Measurements from ENCODE around the gene AKR1E2.

AKR1E2 gene

DNA sequence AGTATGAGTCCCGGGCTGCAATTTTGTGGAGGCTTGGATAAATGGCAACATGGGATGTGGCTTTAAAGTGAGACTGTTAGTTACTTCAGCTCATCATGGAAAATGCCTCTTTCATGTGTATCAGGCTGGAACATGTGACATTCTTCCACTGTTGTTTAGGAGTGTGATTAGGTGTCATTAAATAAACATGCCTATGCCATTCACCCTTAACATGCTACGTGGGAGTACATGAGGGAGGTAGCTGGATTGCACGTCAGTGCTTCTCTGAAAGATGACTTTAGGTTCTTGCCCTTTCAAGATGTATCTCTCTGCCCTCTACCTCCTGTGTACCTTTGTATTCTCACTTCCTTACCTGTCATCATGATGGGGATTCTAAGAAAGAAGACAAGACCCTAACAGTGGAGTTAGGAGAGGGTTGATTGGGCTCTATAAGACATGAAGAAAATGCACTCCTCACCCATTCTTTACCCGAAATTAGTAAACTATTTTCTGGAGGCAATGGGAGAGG lies 8.9 kb downstream of the AKR1E2 start:
- TF ChIP-seq, protein P1, sequence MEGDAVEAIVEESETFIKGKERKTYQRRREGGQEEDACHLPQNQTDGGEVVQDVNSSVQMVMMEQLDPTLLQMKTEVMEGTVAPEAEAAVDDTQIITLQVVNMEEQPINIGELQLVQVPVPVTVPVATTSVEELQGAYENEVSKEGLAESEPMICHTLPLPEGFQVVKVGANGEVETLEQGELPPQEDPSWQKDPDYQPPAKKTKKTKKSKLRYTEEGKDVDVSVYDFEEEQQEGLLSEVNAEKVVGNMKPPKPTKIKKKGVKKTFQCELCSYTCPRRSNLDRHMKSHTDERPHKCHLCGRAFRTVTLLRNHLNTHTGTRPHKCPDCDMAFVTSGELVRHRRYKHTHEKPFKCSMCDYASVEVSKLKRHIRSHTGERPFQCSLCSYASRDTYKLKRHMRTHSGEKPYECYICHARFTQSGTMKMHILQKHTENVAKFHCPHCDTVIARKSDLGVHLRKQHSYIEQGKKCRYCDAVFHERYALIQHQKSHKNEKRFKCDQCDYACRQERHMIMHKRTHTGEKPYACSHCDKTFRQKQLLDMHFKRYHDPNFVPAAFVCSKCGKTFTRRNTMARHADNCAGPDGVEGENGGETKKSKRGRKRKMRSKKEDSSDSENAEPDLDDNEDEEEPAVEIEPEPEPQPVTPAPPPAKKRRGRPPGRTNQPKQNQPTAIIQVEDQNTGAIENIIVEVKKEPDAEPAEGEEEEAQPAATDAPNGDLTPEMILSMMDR (conservative IDR thresholded peaks at IDR 0.05): no peak
- no peak overlapping the region; the same call in 1 of the 2 replicates for H3K27ac ChIP-seq

DNA sequence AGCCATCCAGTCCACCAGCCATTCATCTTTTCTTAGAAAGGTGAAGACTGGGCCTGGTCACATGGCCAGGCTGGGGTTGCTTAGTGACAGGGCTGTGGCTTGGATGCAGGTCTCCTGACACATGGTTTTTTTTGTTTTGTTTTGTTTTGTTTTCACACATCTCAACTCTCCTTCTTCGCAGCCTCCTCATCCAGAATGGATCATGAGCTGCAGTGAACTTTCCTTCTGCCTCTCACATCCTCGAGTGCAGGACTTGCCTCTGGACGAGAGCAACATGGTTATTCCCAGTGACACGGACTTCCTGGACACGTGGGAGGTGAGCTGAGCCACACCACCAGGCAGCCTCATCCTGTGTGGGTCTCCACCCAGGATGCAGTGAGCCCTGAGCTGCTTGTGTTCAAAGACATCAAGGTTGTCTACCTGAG lies 9.5 kb downstream of the AKR1E2 start:
- H3K27ac ChIP-seq: peak overlapping the region; percentile 22
- TF ChIP-seq, protein P1 (conservative IDR thresholded peaks at IDR 0.05): no peak

DNA sequence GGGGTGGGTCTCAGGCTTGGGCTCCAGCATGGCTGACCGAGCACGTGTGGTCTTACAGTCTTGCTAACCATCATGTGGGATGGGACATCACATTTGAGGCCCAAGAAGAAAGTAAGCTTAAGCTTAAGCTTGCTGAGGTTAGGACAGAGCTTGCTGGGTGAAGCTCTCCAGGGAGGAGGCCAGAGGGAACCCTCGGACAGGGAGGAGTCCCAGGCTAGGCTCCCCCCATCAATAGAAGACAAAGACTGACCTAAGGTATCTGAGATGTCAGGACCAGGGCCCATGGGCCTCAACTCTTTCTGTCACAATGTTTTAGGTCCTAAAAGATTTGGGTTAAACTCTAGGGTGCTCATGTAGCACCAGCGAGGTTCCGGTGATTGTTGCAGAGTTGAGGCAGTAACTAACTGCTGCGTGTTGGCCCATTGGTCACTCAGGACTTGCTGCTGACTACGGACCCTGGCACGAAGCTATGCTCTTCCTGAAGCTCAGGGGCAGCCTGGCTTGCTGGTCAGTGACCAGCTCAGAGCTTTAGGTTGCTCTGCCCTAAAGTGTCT lies 10.5 kb downstream of the AKR1E2 start:
- H3K27ac ChIP-seq: no peak overlapping the region; the same call in 1 of the 2 replicates
- TF ChIP-seq, protein P1 (conservative IDR thresholded peaks at IDR 0.05): no peak

DNA sequence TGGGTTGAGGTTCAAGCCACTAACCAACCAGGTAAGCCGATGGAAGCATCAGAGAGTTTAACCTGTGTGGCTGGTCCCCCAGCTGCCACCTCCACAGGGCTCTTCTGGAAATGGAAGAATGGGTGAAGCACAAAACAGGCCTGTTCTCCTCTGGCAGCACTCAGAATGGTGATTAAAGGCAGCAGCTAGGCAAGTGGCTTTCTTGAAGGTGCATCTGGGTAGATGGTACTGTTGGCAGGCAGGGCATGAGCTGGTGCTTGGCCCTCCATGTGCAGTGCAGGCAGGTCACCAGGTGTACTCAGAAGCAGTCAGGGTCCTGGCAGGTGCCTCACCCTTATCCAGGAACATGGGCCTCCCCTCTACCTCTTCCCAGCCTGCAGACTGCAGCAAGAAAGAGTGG lies 11.5 kb downstream of the AKR1E2 start:
- TF ChIP-seq, protein P1 (conservative IDR thresholded peaks at IDR 0.05): no peak
- H3K27ac ChIP-seq: no peak overlapping the region

DNA sequence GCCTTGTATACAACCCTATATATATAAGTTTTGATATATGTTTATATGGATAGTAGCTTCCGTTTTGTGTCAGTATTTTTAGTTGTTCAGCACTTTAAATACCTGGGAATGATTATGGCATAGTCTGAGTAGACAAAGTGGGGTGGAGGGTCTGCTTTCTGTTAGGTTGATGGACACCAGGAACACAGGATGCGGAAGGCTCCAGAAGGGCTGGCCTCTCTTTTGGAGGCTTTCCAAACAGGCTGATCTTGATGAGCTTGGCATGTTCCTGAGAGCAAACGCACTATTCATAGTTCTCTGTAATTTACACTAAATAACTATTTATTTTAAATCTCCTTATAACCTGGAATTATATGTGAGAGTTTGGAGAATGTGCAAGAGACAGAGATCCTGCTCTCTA lies 12.7 kb downstream of the AKR1E2 start:
- TF ChIP-seq, protein P1 (conservative IDR thresholded peaks at IDR 0.05): no peak
- no peak overlapping the region for H3K27ac ChIP-seq

DNA sequence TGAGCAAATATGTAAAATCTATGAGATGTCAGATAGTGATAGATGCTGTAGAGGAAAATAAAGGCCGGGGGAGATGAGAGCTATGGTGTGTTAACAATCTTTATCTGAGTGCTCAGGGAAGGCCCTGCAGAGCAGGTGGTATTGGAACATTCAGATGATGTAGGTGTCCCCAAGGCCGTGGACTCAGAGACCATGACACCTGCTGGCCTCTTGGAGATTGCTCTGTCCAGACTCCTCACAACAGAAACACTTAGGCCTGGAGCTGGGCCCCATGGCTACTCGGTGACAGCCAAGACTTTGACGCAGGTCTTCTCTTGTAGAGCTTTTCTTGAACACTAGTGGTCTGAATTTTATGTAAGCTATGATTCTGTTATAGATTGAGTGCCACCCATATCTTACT lies 13.3 kb downstream of the AKR1E2 start:
- H3K27ac ChIP-seq: no peak overlapping the region
- TF ChIP-seq, protein P1 (conservative IDR thresholded peaks at IDR 0.05): no peak

DNA sequence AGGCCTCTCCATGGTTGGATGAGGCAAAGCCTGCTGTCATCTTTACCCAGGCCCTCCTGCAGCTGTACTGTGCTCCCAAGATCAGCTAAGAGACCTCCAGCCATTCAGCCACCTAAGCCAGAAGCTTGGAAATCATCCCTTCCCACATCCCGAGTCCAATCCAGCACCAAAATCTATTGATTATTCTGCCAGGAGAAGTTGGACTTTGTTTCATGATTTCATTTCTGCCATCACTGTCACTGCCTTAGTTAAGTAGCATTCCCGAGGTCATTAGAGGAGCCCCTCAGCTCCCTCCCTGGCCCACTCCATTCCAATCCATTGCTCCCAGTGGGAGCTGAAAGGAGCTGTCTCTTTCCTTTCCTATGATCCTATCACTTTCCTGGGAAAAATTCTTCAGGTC lies 14.1 kb downstream of the AKR1E2 start:
- TF ChIP-seq, protein P1 (conservative IDR thresholded peaks at IDR 0.05): no peak
- H3K27ac ChIP-seq: no peak overlapping the region

Measured in VCaP (cell line).